ENCODE measurements around the gene SLC35D1.

SLC35D1 gene

GRCh38 chr1:66954208-66954607, 99.7 kb downstream of the SLC35D1 start (continued):
- TF ChIP-seq PATZ1 (CRISPR knock-in tag; IDR thresholded peaks at IDR 0.05; ENCODE audit: borderline replicate concordance), result no peak
- no peak for TF ChIP-seq ZC3H10 (CRISPR knock-in tag; IDR thresholded peaks at IDR 0.05)

GRCh38 chr1:66951513-66951912, 102.4 kb downstream of the SLC35D1 start:
- TF ChIP-seq ZFP3 (CRISPR knock-in tag; IDR thresholded peaks at IDR 0.05) (no peak), CSDC2 (CRISPR knock-in tag; IDR thresholded peaks at IDR 0.05) (no peak), ZC3H10 (CRISPR knock-in tag; IDR thresholded peaks at IDR 0.05) (no peak), ESRRG (CRISPR knock-in tag; IDR thresholded peaks at IDR 0.05) (no peak), TOX (CRISPR knock-in tag; IDR thresholded peaks at IDR 0.05; ENCODE audit: borderline replicate concordance) (no peak), GLIS3 (CRISPR knock-in tag; IDR thresholded peaks at IDR 0.05) (no peak), CREB5 (CRISPR knock-in tag; IDR thresholded peaks at IDR 0.05; ENCODE audit: low read depth) (no peak), TSHZ2 (CRISPR knock-in tag; IDR thresholded peaks at IDR 0.05) (no peak), ZNF8 (CRISPR knock-in tag; IDR thresholded peaks at IDR 0.05) (no peak), ZNF565 (CRISPR knock-in tag; conservative IDR thresholded peaks at IDR 0.05; ENCODE audit: low read depth) (no peak), ZNF70 (CRISPR knock-in tag; IDR thresholded peaks at IDR 0.05) (no peak), ISL1 (CRISPR knock-in tag; IDR thresholded peaks at IDR 0.05) (no peak), TCF4 (CRISPR knock-in tag; IDR thresholded peaks at IDR 0.05; ENCODE audit: borderline replicate concordance) (no peak), SNAI2 (CRISPR knock-in tag; IDR thresholded peaks at IDR 0.05) (no peak)
- peak; percentile 87 for ATAC-seq

Measured in SK-N-SH treated with all-trans-retinoic acid at 6 μM for 48 hours (cell line).